NCI-H2171 (cell line): ENCODE results near the gene RIPK4.
A peak's percentile ranks its signal among the peaks of the same experiment; 100 is the strongest.

Experiments
- DNase-seq: peaks from one replicate; lab custom pipeline; 2025; lab: John Stamatoyannopoulos, UW

Gene RIPK4

GRCh38 chr21:41766883-41767605, at the start of gene RIPK4:
TSS of gene RIPK4 (minus strand) at chr21:41767052. CDS start at chr21:41767041, 11 bp downstream.
- peak; percentile 83 for DNase-seq

DNA sequence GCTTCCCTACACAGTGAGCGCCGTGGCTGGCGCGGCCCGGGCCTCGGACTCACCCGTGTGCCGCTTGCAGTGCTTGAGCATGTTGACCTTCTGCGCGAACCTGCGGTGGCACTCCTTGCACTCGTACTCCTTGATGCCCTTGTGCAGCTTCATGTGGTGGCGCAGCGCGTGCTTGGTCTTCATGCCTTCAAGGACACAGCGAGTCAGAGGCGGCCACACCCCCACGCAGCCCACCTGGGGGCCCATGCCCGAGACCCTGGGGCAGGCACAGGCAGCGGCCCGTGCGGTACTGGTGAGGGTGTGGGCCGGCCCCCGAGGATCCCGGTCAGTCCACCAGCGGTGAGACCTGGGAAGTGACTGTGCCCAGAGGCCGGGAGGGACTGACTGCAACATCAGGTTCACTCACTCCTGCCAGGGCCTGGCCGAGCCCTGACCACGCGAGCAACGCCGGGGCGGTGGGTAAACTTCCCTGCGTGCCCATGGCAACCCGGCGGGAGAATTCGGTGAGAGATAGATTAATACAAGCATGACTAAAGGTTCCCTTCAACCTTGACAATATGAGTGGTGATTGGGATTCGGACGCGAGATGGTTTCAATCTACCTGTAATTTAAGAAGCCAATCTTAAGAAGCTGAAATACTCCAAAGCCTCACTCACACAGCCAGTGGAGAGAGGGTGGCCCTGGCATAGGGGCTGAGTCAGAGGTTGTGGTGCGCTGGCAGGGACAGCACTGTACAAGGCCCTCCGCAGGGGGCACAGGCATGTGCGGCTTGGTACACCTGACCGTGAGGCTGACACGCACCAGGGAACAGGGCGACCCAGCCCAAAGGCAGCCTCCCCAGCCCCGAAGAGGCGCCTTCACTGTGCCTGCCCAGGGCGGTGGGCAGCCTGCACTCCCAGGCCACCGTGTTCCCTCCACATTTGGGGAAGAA, 49.1 kb upstream of the RIPK4 start:
- DNase-seq, result no peak

- DNase-seq, result no peak
Observed at GRCh38 chr21:41813226-41813625, 46.4 kb upstream of the RIPK4 start.

GRCh38 chr21:41812679-41813078, 45.8 kb upstream of the RIPK4 start:
- DNase-seq, result no peak

DNA sequence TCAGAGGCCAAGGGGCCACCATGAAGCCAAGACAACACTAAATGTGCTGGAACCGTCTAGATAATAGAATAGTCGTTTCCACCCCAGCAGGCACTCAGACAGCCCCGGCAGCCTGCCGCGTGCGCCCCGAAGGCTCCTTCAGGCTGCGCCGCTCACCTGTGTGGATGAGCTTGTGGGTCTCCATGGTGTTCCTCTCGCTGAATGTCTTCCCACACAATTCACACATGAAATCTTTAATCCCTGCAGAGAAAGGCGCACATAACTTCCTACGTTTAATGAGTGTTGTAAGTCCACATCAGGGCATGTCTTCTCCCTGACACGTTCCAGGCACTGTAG, 43.7 kb upstream of the RIPK4 start:
- no peak for DNase-seq

GRCh38 chr21:41809891-41810596, 43.2 kb upstream of the RIPK4 start:
- no peak for DNase-seq

DNA sequence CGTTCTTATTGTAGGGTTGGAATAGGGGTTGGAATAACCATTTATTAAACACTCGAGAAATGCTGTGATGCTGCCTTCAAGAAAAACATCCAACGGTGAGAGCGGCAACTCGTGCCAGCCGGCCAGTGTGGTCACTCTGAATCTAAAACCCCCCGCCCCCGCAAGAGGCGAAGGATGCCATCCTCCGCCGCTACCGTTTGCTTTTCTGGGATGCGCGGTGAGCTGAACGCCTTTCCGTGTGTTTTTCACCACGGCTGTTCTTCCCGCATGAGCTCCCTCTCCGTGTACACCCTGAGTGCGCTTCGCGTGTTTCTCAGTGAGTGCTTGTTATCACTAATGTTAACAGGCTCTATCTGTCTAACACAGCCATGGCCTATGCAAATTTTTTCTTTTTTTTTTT, 42.0 kb upstream of the RIPK4 start:
- no peak for DNase-seq

DNA sequence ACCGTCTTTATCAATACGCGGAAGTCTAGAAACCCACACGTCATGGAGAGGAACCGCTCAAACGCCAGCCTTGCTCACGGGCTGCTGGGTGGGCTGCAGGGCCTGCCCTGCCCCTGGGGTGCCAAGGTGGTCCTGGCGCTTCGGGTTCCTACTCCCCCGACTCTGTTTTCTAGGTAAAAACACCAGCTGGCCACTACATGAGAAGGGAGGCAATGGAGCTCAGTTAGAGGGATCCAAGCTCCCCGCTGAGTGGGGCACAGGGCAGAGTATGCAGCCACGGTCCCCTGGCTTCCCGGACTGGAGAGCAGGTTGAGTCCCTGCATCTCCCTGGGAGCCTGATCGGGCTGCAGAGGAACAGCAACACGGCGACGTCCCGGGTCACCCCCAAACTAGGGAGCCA, 41.2 kb upstream of the RIPK4 start:
- no peak for DNase-seq

- no peak for DNase-seq
Observed at GRCh38 chr21:41806773-41807172, 39.9 kb upstream of the RIPK4 start.

GRCh38 chr21:41805643-41806042, 38.8 kb upstream of the RIPK4 start:
- no peak for DNase-seq

DNA sequence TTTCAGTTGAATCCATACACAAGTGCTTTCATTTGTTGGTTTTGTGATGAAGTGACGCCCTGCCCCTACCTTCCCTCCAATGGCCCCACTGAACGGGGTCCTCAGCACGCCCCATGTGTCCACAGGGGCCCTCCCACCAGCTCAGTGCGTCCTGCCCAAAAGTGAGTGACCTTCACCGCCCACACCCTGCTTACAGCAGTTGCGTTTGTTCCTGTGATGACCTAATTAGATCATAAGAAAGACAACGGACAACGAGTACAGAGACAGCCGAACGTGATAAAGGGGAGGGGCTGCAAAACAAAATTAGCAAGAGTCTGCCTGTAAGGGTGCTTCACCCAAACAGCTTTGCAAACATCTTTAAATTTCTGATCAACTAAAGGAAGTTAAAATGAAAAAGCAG, 38.2 kb upstream of the RIPK4 start:
- DNase-seq, result no peak

DNA sequence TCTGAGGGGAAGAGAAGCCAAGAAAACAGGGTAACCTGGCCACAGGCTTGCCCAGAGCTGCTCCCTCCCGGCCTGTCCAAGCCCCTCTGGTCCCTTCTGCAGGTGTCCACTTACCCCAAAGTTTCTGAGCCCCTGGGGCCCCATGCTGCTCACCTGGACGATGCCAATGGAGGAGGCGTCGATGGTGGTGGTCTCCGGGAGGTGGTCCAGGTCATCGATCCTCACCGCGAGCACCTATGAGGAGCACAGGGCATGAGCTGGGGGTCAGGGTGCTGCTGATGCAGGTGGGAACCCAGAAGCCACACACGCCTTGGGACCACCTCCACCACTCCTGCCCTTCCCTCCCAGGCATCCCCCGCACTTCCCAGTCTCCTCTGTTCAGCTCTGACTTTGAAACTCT, 37.5 kb upstream of the RIPK4 start:
- no peak for DNase-seq

- DNase-seq, result no peak
Observed at GRCh38 chr21:41803316-41803715, 36.5 kb upstream of the RIPK4 start.

DNA sequence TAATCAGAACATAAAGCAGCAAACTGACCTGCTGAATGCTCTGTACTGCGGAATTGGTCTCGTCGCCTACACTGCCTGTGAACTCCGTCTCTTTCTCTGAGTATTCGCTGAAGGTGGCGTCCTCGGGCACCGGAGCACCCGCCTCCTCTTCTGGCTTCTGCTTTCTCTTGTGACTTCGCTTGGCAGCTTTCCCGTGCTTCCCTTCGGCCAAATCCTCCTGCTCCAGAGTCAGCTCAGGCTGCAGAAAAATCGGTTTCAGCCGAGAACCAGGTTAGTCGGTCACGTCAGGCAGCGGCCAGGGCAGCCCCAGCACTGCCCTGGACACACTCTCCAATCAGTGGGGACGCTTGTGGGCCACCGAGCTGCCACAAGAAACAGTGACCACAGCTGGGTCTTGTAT, 35.8 kb upstream of the RIPK4 start:
- no peak for DNase-seq

GRCh38 chr21:41802198-41802584, 35.3 kb upstream of the RIPK4 start:
- no peak for DNase-seq

- no peak for DNase-seq
Observed at GRCh38 chr21:41801321-41802197, 34.7 kb upstream of the RIPK4 start.

- DNase-seq, result no peak
Observed at GRCh38 chr21:41800425-41801320, 33.8 kb upstream of the RIPK4 start.

DNA sequence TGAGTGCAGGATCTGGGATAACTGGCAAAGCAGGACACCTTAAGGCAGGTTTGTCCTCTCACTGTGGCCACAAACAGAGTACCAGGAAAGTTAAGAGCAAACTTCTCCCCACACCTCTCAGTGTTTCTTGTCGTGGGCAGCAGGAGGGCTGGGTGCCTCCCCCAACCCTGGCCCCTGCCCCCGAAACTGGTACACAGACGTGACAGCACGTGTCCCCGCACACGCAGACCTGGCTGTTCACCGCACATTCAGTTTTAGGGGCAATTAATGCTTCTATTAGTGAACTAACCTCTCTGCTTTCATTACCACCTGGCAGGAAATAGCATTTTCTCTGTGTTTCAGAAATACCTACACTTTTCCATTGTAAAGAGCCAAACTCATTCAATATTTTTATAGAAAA, 32.9 kb upstream of the RIPK4 start:
- DNase-seq, result no peak

DNA sequence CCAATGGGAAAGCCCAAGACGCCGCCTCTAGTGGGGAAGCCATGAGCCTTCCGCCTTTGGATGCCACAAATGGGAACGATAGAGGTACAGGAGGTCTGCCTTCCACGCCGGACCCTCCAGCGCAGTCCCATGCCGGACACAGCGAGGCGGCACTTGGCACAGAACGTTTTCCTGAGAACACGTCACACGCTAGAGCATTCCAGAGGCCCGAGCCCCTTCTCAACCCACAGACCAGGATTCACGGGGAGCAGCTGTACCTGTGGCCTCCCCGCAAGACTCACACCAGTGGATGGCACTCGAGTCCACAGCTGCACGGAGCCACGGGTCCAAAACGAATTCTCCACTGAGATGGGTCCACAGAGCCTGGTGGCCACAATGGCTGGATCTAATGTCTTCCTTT, 31.5 kb upstream of the RIPK4 start:
- no peak for DNase-seq

- no peak for DNase-seq
Observed at GRCh38 chr21:41796476-41797080, 29.7 kb upstream of the RIPK4 start.
